Body of pancreas (tissue), 4 donors: ENCODE data around the gene ZNF181.

Source experiments
- POLR2A ChIP-seq, 3 donors: fragments of 450-650 bp; IDR thresholded peaks; one replicate each; pipeline ENCODE4 v1.6.1; 2016; ENCODE audit warnings: antibody characterized with exemption in 3 of 3, mild to moderate bottlenecking in 2 of 3
- TF ChIP-seq, protein P1 (sequence below), 7 experiments: fragments of 450-650 bp in 4 of 7; fragments of 200-600 bp in 3 of 7; sonication (generic) in 3 of 7; IDR thresholded peaks; one replicate each; pipeline ENCODE4 v1.5.1; 2016 to 2019; ENCODE audit warnings: antibody characterized with exemption in 7 of 7

DNA sequence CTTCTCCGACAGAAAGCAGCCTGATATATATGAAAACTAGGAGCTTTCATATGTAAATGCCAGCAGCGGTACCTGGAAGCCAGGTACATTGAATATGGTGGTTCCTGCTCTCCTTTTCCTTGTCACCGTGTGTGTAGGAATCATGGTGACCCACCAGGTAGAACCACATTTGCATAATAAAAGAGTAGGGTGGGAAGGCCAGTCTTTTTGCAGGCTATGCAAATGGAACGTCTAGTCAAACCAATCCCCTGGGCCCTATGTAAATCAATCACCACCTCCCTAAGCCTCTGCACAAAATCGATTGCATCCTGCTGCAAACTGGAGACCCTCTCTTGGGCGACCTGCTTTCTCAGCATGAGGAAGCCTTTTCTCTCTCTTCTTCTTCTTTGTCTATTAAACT lies 22.2 kb upstream of the ZNF181 start:
- TF ChIP-seq, protein P1, sequence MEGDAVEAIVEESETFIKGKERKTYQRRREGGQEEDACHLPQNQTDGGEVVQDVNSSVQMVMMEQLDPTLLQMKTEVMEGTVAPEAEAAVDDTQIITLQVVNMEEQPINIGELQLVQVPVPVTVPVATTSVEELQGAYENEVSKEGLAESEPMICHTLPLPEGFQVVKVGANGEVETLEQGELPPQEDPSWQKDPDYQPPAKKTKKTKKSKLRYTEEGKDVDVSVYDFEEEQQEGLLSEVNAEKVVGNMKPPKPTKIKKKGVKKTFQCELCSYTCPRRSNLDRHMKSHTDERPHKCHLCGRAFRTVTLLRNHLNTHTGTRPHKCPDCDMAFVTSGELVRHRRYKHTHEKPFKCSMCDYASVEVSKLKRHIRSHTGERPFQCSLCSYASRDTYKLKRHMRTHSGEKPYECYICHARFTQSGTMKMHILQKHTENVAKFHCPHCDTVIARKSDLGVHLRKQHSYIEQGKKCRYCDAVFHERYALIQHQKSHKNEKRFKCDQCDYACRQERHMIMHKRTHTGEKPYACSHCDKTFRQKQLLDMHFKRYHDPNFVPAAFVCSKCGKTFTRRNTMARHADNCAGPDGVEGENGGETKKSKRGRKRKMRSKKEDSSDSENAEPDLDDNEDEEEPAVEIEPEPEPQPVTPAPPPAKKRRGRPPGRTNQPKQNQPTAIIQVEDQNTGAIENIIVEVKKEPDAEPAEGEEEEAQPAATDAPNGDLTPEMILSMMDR (IDR thresholded peaks at IDR 0.05): no peak
- no peak for TF ChIP-seq POLR2A (IDR thresholded peaks at IDR 0.05)
